SJSA1 (cell line): ENCODE results near the gene PODN. TPM values are rescaled to one million over a fixed set of nuclear protein-coding genes. Genes with fewer than 3 reads are reported as not detected.

Source experiments
- DNase-seq, 2 experiments: peaks; one replicate each; pipeline ENCODE4 v3.0.0-alpha.2; 2015 to 2020; ENCODE audit warnings: low spot score in 2 of 2, low read depth in 1 of 2
- H3K27ac ChIP-seq: fragments of 250-450 bp; sonication (Bioruptor Pico); 2 replicates; pipeline ENCODE4 v1.5.1; 2020; ENCODE audit warnings: mild to moderate bottlenecking, moderate library complexity
- H3K27me3 ChIP-seq: fragments of 250-450 bp; sonication (Bioruptor Pico); replicated peaks from 2 replicates; pipeline ENCODE4 v1.5.1; 2020; ENCODE audit warnings: mild to moderate bottlenecking, moderate library complexity
- H3K36me3 ChIP-seq: fragments of 250-450 bp; sonication (Bioruptor Pico); 2 replicates; pipeline ENCODE4 v1.5.1; 2020; ENCODE audit warnings: mild to moderate bottlenecking
- H3K4me1 ChIP-seq: fragments of 250-450 bp; sonication (Bioruptor Pico); replicated peaks from 2 replicates; pipeline ENCODE4 v1.6.1; 2021; ENCODE audit warnings: mild to moderate bottlenecking
- H3K4me3 ChIP-seq: fragments of 250-450 bp; sonication (Bioruptor Pico); 2 replicates; pipeline ENCODE4 v1.5.1; 2020; ENCODE audit warnings: mild to moderate bottlenecking
- H3K9me3 ChIP-seq: fragments of 250-450 bp; sonication (Bioruptor Pico); replicated peaks from 2 replicates; pipeline ENCODE4 v1.5.1; 2020; ENCODE audit warnings: mild to moderate bottlenecking
- total RNA-seq: library from RNA; depleted of rRNA; stranded (reverse); fragments of >200 nt; shearing (Covaris generic); gene quantifications from 2 replicates; pipeline ENCODE4 v1.2.3, GENCODE V29; 2014

PODN gene
- total RNA-seq, 1 experiment from 2014 or later = 4.1 TPM

- Histone ChIP-seq H3K4me3 (no peak overlapping the region), H3K27ac (peak overlapping the region; percentile 96), H3K4me1 (peaks cover 73% of the 10 kb centered on the region), H3K27me3 (no peaks in the 10 kb centered on the region), H3K9me3 (peaks cover 8% of the 10 kb centered on the region), H3K36me3 (peaks cover 7% of the 10 kb centered on the region; the same call in 1 of the 2 replicates)
- peak; percentile 74 to 76 for DNase-seq
Measured at GRCh38 chr1:53114581-53115400, 52.8 kb downstream of the PODN start.

DNA sequence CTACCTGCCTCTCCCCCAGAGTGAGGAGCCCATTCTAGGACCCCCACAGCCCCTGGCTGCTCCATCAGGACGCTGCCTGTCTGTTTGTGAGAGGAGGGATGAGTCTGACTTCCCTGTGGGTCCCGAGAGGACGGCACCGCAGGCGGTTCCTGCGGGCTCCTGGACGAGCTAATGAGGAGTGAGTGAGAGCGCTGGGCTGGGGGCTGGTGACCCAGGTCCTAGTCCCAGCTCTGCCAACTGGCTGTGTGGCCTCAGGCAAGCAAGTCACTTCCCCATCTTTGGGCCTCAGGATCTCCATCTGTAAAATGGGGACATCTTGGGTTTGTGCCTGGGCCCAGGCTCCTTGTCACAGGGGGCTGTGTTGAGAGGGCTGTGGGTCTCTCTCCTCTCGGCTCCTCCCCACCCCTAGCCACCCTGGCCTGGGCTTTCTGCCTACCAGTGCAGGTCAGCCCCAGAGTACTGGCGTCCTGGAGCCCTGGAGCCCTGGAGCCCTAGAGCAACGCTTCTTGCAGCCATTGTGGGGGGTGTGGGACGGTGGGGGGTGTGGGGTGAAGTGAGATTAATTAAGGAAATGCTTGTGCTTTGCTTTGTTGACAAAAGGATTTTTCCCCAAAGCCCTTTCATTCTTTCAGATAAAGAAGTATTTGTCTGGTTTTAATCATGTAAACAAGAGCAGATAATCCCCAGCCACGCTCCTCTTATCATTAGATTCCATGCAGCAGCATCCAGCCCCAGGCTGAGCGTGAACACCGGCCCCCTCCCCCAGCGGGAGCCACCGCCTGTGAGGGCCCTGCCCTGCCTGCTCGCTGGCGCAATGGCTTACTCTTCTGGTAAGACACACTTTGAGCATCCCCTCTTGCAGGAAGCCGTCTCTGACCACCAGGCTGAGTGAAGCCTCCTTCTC lies 53.6 kb downstream of the PODN start:
- Histone ChIP-seq H3K27ac (peak overlapping the region; percentile 96), H3K9me3 (peaks cover 8% of the 10 kb centered on the region), H3K27me3 (no peaks in the 10 kb centered on the region), H3K4me3 (no peak overlapping the region), H3K36me3 (peaks cover 7% of the 10 kb centered on the region; the same call in 1 of the 2 replicates), H3K4me1 (peaks cover 64% of the 10 kb centered on the region)
- peak; percentile 96 to 97 for DNase-seq

- H3K4me1 ChIP-seq = peaks cover 62% of the 10 kb centered on the region
- H3K9me3 ChIP-seq = peaks cover 8% of the 10 kb centered on the region
- peaks cover 7% of the 10 kb centered on the region; the same call in 1 of the 2 replicates for H3K36me3 ChIP-seq
- H3K27me3 ChIP-seq = no peaks in the 10 kb centered on the region
- DNase-seq = no peak
- no peak overlapping the region for H3K4me3 ChIP-seq
- H3K27ac ChIP-seq = peak overlapping the region; percentile 53
Measured at GRCh38 chr1:53116307-53116810, 54.3 kb downstream of the PODN start.

GRCh38 chr1:53116933-53117600 lies 55.1 kb downstream of the PODN start:
- Histone ChIP-seq H3K36me3 (peaks cover 2% of the 10 kb centered on the region; the same call in 1 of the 2 replicates), H3K9me3 (peaks cover 3% of the 10 kb centered on the region), H3K27ac (peak overlapping the region; percentile 53), H3K27me3 (no peaks in the 10 kb centered on the region), H3K4me1 (peaks cover 62% of the 10 kb centered on the region), H3K4me3 (no peak overlapping the region)
- no peak for DNase-seq

DNA sequence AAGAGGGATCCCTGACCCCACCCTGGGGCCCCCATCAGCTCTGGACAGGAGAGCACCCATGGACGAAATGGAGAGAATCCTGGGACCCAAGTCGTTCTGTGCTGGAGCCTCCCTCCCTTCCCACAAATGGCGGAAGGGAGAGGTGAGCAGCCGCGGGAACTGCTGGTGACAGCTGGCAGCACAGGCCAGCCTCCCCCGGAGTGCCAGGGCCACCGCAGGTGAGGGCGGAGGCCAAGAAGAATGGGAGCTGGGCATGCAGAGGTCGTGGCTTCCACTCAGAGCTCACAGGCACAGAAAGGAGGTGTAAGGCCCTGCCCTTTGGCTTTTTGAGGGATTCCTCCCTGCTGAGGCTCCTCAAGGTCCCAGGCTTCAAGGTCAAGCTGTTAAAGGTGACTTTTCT lies 55.8 kb downstream of the PODN start:
- H3K27ac ChIP-seq = no peak overlapping the region
- H3K9me3 ChIP-seq = no peaks in the 10 kb centered on the region
- no peak for DNase-seq
- H3K36me3 ChIP-seq = no peaks in the 10 kb centered on the region; the same call in 1 of the 2 replicates
- peaks cover 62% of the 10 kb centered on the region for H3K4me1 ChIP-seq
- no peaks in the 10 kb centered on the region for H3K27me3 ChIP-seq
- H3K4me3 ChIP-seq = no peak overlapping the region

- H3K27me3 ChIP-seq = no peaks in the 10 kb centered on the region
- H3K27ac ChIP-seq = no peak overlapping the region
- peaks cover 51% of the 10 kb centered on the region for H3K4me1 ChIP-seq
- no peak overlapping the region for H3K4me3 ChIP-seq
- no peaks in the 10 kb centered on the region for H3K9me3 ChIP-seq
- DNase-seq = no peak
- H3K36me3 ChIP-seq = no peaks in the 10 kb centered on the region
Measured at GRCh38 chr1:53120659-53121058, 58.6 kb downstream of the PODN start.

GRCh38 chr1:53121319-53122172 lies 59.5 kb downstream of the PODN start:
- Histone ChIP-seq H3K27me3 (no peaks in the 10 kb centered on the region), H3K27ac (no peak overlapping the region), H3K4me3 (no peak overlapping the region), H3K4me1 (peaks cover 51% of the 10 kb centered on the region), H3K36me3 (no peaks in the 10 kb centered on the region), H3K9me3 (no peaks in the 10 kb centered on the region)
- peak; percentile 37 to 75 for DNase-seq

DNA sequence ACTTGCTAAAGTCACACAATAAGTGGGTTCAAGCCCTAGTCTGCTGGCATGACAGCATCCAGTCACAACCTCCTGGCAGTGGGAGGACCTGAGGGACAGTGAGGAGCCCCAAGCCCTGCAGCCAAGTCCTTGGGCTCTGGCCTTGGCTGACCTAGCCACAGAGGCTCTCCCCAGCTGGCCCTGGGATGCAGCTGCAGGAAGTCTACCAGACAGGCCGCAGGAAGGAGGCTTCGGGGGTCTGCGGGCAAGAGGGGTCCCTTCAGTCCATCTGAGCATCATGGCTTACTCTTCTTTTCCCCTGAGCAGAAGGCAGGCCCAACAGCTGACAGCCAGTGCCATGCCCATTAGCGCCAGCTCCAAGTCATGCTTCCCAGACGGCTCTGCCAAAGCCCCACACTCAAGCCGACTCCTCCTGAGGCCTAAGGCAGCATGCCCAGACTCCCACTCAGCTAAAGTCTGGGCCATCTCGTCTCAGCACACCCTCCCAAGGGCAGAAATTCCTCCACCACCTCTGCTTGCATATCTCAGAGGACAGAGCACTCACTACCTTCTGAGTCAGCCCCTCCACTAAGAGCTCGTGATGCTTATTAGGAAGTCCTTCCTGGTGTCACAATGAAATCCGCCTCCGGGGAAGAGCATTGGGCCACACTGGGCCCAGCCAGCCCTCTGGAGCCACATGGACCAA lies 60.3 kb downstream of the PODN start:
- no peaks in the 10 kb centered on the region for H3K9me3 ChIP-seq
- no peak for DNase-seq
- H3K27me3 ChIP-seq = no peaks in the 10 kb centered on the region
- no peak overlapping the region for H3K27ac ChIP-seq
- no peak overlapping the region for H3K4me3 ChIP-seq
- no peaks in the 10 kb centered on the region for H3K36me3 ChIP-seq
- H3K4me1 ChIP-seq = peaks cover 45% of the 10 kb centered on the region

DNA sequence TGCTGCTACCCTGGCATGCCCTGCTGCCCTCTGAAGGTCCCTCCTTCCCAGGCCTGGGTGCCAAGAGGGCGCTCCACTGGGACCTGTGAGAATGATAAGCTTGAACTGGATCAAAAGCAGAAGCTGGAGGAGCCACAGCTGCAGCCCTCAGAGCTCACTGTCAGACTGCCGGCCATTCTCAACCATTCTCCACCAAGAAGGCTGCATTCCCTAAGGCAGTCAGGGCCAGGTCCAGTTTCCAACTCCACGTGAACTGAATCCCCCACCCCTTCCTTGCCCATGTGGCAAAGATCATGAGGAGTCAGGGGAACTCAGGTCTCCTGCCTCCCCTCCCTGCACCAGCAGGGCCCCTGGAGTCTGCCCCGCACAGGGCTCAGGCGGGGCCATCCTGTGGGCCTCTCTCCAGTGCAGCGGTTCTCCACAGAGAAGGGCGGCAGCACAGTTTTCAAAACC lies 61.0 kb downstream of the PODN start:
- no peak overlapping the region for H3K27ac ChIP-seq
- no peaks in the 10 kb centered on the region for H3K9me3 ChIP-seq
- no peaks in the 10 kb centered on the region for H3K36me3 ChIP-seq
- no peak for DNase-seq
- H3K4me3 ChIP-seq = no peak overlapping the region
- H3K27me3 ChIP-seq = no peaks in the 10 kb centered on the region
- peaks cover 48% of the 10 kb centered on the region for H3K4me1 ChIP-seq

DNA sequence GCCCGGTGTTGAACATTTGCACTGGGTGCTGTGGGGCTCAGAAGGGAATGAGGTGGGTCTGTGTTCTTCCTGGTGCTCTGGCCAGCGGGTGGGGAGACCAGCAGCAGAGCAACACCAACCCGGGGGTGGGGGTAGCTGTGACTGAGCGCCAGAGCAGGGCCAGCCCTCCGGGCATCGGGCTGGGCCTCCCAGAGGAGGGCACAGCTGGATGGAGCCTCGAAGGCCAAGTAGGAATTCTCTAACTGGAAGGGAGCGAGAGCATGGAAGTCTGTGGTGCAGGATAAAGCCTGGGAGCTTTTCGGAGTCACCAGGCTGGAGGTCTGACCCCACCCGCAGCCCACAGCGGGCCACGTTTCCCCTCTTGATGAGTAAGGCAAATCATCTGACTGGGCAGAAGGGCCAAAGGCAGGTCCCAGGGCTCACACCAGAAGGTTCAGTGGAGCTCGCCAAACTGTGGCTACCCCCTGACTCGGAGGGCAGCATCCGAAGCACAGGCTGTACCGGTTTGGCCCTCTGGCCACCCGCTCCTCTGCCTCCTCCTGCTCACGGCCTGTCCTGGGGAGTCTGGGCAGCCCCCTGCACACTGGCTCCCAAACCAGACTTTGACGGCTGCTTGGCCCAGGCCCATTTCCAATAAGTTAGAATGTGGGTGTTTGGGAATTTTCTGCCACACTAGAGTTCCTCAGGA lies 61.6 kb downstream of the PODN start:
- DNase-seq = no peak
- Histone ChIP-seq H3K9me3 (no peaks in the 10 kb centered on the region), H3K4me3 (no peak overlapping the region), H3K27ac (no peak overlapping the region), H3K4me1 (peaks cover 48% of the 10 kb centered on the region), H3K27me3 (no peaks in the 10 kb centered on the region), H3K36me3 (no peaks in the 10 kb centered on the region)

GRCh38 chr1:53125122-53125521 lies 63.1 kb downstream of the PODN start:
- no peak overlapping the region for H3K27ac ChIP-seq
- no peak for DNase-seq
- no peaks in the 10 kb centered on the region for H3K9me3 ChIP-seq
- H3K36me3 ChIP-seq = no peaks in the 10 kb centered on the region
- peaks cover 48% of the 10 kb centered on the region for H3K4me1 ChIP-seq
- no peak overlapping the region for H3K4me3 ChIP-seq
- no peaks in the 10 kb centered on the region for H3K27me3 ChIP-seq
